Activated naive CD8-positive, alpha-beta T cell treated with anti-CD3 and anti-CD28 coated beads, Interleukin-2, amount 10 ng/mL, durations not matched to agents 7 days and 5 days (primary cell): ENCODE data around the gene SIGLECL1. TPM values are rescaled to one million over a fixed set of nuclear protein-coding genes. Genes with fewer than 3 reads are reported as not detected.
A peak's percentile ranks its signal among the peaks of the same experiment; 100 is the strongest.

Experiments
- ATAC-seq: fragments of 150-1000 bp; cut with Tn5 transposase; one replicate; pipeline ENCODE4 v1.10.0; 2021; ENCODE audit warnings: low read depth, moderate library complexity
- POLR2A ChIA-PET: fragments of 350-600 bp; sonication (Branson Sonifier 250); formaldehyde crosslinking; loops from one replicate; lab custom pipeline; 2021; ENCODE audit warnings: antibody characterized with exemption; lab: Charles Lee
- DNase-seq: peaks from one replicate; pipeline ENCODE4 v3.0.0; 2021
- H3K27ac Mint-ChIP-seq: one replicate; pipeline ENCODE4 v1.8.0; 2022; ENCODE audit warnings: mild to moderate bottlenecking, mixed read lengths
- H3K27me3 Mint-ChIP-seq: one replicate; pipeline ENCODE4 v1.8.0; 2022; ENCODE audit warnings: mild to moderate bottlenecking, moderate library complexity, mixed read lengths
- H3K36me3 Mint-ChIP-seq: one replicate; pipeline ENCODE4 v1.8.0; 2021; ENCODE audit warnings: mild to moderate bottlenecking, mixed read lengths
- H3K4me1 Mint-ChIP-seq: one replicate; pipeline ENCODE4 v1.8.0; 2021; ENCODE audit warnings: mixed read lengths
- H3K4me3 Mint-ChIP-seq: one replicate; pipeline ENCODE4 v1.8.0; 2022; ENCODE audit warnings: mild to moderate bottlenecking, moderate library complexity, mixed read lengths
- H3K9me3 Mint-ChIP-seq: one replicate; pipeline ENCODE4 v1.8.0; 2021; ENCODE audit warnings: mixed read lengths
- total RNA-seq, 2 experiments: library from RNA; stranded (reverse); gene quantifications; one replicate each; pipeline ENCODE4 v1.2.3, GENCODE V29; 2021

The SIGLECL1 gene
- total RNA-seq, 2 experiments from 2014 or later, result not detected

GRCh38 chr19:51226067-51226466 lies 24.8 kb upstream of the SIGLECL1 start:
- H3K27ac Mint-ChIP-seq, result peak overlapping the region; percentile 65
- POLR2A ChIA-PET, result no interaction called here
- DNase-seq, result no peak
- H3K9me3 Mint-ChIP-seq, result no peaks in the 10 kb centered on the region
- H3K4me1 Mint-ChIP-seq, result peaks cover 27% of the 10 kb centered on the region
- H3K36me3 Mint-ChIP-seq, result peaks cover 7% of the 10 kb centered on the region
- H3K27me3 Mint-ChIP-seq, result peaks cover 64% of the 10 kb centered on the region
- H3K4me3 Mint-ChIP-seq, result peak overlapping the region; percentile 70
- ATAC-seq, result no peak

- Mint-ChIP-seq H3K27ac (no peak overlapping the region), H3K4me3 (no peak overlapping the region), H3K36me3 (peaks cover 7% of the 10 kb centered on the region), H3K9me3 (no peaks in the 10 kb centered on the region), H3K27me3 (peaks cover 66% of the 10 kb centered on the region), H3K4me1 (peaks cover 27% of the 10 kb centered on the region)
- DNase-seq, result no peak
- POLR2A ChIA-PET, result no interaction called here
- ATAC-seq, result no peak
Measured at GRCh38 chr19:51227326-51227725, 23.6 kb upstream of the SIGLECL1 start.

GRCh38 chr19:51227966-51228365 lies 22.9 kb upstream of the SIGLECL1 start:
- no peak overlapping the region for H3K27ac Mint-ChIP-seq
- DNase-seq (no peak), ATAC-seq (no peak)
- H3K36me3 Mint-ChIP-seq, result peaks cover 7% of the 10 kb centered on the region
- peaks cover 63% of the 10 kb centered on the region for H3K27me3 Mint-ChIP-seq
- no peaks in the 10 kb centered on the region for H3K9me3 Mint-ChIP-seq
- H3K4me3 Mint-ChIP-seq, result no peak overlapping the region
- POLR2A ChIA-PET, result no interaction called here
- H3K4me1 Mint-ChIP-seq, result peaks cover 27% of the 10 kb centered on the region

- no peaks in the 10 kb centered on the region for H3K9me3 Mint-ChIP-seq
- H3K4me1 Mint-ChIP-seq, result peaks cover 17% of the 10 kb centered on the region
- POLR2A ChIA-PET, result no interaction called here
- H3K36me3 Mint-ChIP-seq, result peaks cover 11% of the 10 kb centered on the region
- no peak overlapping the region for H3K4me3 Mint-ChIP-seq
- H3K27ac Mint-ChIP-seq, result no peak overlapping the region
- no peak for ATAC-seq
- peaks cover 13% of the 10 kb centered on the region for H3K27me3 Mint-ChIP-seq
- no peak for DNase-seq
Measured at GRCh38 chr19:51240866-51241265, 10.0 kb upstream of the SIGLECL1 start.

DNA sequence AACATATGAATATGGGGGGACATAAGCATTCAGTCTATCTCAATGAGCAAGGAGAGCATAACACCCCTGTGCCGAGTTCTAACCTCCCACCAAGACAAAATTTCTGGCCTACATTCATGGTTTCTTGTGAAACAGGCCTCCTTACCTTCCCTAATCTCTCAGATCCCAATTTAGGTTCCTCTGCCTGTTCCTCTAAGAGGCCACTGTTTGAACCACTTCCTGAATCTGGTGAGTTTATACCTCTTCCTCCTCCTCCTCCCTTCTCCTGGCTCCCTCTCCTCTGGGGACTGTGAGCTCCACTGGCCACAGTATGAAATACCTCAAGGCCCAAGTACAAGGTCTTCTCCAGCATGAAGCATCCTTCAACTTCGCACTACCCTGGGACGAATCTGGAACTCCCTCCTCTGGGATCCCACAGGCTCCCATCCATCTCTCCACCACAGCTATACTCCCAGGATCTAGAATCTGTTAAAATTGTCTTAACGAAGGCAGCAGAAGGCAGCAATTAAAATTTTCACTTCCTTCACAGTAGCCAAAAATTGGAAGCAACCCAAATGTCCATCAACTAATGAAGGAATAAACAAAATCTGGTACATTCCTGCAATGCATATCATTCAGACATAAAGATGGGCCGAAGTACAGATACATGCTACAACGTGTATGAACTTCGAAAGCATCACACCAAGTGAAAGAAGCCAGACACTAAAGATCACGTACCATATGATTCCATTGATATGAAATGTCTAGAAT lies 7.8 kb upstream of the SIGLECL1 start:
- Mint-ChIP-seq H3K27me3 (peaks cover 13% of the 10 kb centered on the region), H3K9me3 (no peaks in the 10 kb centered on the region), H3K36me3 (peaks cover 11% of the 10 kb centered on the region), H3K27ac (no peak overlapping the region), H3K4me3 (no peak overlapping the region), H3K4me1 (peaks cover 28% of the 10 kb centered on the region)
- no peak for ATAC-seq
- POLR2A ChIA-PET, result interaction anchor here (1.5 kb wide), 1 partner anchor 10 kb away, joined by 5 read pairs; no protein-coding TSS in a partner anchor
- DNase-seq, result no peak

GRCh38 chr19:51246164-51246552 lies 4.7 kb upstream of the SIGLECL1 start:
- Mint-ChIP-seq H3K4me1 (peaks cover 35% of the 10 kb centered on the region), H3K4me3 (peak overlapping the region; percentile 74), H3K27ac (peak overlapping the region; percentile 64), H3K36me3 (peaks cover 11% of the 10 kb centered on the region), H3K9me3 (no peaks in the 10 kb centered on the region), H3K27me3 (peaks cover 13% of the 10 kb centered on the region)
- peak; percentile 73 for ATAC-seq
- POLR2A ChIA-PET, result interaction anchor here (2.0 kb wide), 1 partner anchor 11 kb away, joined by 9 read pairs; no protein-coding TSS in a partner anchor
- no peak for DNase-seq

GRCh38 chr19:51247972-51248590 lies 2.8 kb upstream of the SIGLECL1 start:
- no peak for DNase-seq
- H3K4me3 Mint-ChIP-seq, result no peak overlapping the region
- peaks cover 3% of the 10 kb centered on the region for H3K27me3 Mint-ChIP-seq
- POLR2A ChIA-PET, result no interaction called here
- peaks cover 11% of the 10 kb centered on the region for H3K36me3 Mint-ChIP-seq
- peaks cover 1% of the 10 kb centered on the region for H3K9me3 Mint-ChIP-seq
- peaks cover 41% of the 10 kb centered on the region for H3K4me1 Mint-ChIP-seq
- no peak overlapping the region for H3K27ac Mint-ChIP-seq
- ATAC-seq, result no peak

DNA sequence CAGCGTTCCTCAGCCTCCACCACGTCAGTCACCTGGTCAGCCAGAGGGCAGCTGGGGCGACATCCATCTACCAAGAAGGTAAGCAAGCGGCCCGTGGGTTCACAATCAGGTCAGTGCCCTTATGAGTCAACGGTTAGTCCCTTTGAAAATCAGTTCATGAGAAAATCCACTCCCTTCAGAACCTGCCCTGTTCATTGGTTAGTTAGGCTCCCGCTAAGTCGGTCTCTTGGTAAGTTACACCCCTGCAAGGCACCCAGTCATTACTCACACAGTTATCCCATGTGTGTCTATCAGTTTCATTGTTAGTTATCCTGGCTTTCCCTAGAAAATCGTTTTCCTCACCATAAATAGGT lies 564 bp downstream of the SIGLECL1 start:
- ATAC-seq, result no peak
- no peak for DNase-seq
- POLR2A ChIA-PET, result no interaction called here
- H3K27ac Mint-ChIP-seq, result peak overlapping the region; percentile 23
- H3K4me3 Mint-ChIP-seq, result no peak overlapping the region
- H3K4me1 Mint-ChIP-seq, result peaks cover 47% of the 10 kb centered on the region
- H3K27me3 Mint-ChIP-seq, result no peaks in the 10 kb centered on the region
- peaks cover 1% of the 10 kb centered on the region for H3K9me3 Mint-ChIP-seq
- peaks cover 8% of the 10 kb centered on the region for H3K36me3 Mint-ChIP-seq

- Mint-ChIP-seq H3K9me3 (peaks cover 1% of the 10 kb centered on the region), H3K27me3 (peaks cover 5% of the 10 kb centered on the region), H3K4me1 (peaks cover 49% of the 10 kb centered on the region), H3K36me3 (peaks cover 8% of the 10 kb centered on the region), H3K4me3 (peak overlapping the region; percentile 67), H3K27ac (peak overlapping the region; percentile 76)
- DNase-seq (no peak), ATAC-seq (no peak)
- POLR2A ChIA-PET, result interaction anchor here (0.7 to 1.3 kb wide), 3 partner anchors 9 to 447 kb away, joined by 3 to 5 read pairs (median 3); no protein-coding TSS in a partner anchor
Measured at GRCh38 chr19:51252306-51253079, 1.6 kb downstream of the SIGLECL1 start.

DNA sequence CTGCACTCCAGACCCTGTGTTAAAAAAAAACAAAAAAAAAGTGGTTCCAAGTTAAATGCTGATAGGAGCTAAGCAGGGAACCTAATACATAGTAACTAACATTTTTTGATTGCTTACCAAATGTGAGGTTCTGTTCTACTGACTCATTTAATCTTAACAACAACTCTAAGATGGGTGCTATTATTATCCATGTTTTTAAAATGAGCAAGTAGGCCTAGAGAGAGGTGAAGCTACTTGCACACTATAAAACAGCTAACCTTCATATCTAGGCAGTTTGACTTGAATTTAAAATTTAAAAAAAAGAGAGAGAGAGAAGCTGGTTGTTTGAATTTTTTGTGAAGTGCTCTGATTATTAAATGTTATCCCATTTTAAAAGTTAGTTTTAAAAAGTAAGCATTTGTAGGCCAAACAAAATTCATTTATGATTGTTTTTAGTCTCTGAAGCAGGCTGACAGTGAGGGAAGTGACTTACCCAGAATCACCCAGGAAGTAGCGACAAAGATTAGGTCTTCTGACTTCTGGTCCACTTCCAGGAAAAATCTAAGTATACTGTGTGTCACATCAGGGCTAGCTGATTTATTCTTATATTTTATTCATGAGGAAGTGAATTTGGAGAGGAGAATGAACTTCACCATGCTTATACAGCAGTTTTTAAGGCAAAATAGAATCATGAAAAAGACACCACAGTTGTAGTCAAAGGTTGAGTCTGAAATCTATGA lies 2.4 kb downstream of the SIGLECL1 start:
- H3K27ac Mint-ChIP-seq, result peak overlapping the region; percentile 76
- peaks cover 54% of the 10 kb centered on the region for H3K4me1 Mint-ChIP-seq
- DNase-seq (no peak), ATAC-seq (peak; percentile 62)
- peaks cover 1% of the 10 kb centered on the region for H3K9me3 Mint-ChIP-seq
- POLR2A ChIA-PET, result interaction anchor here (0.7 to 1.3 kb wide), 4 partner anchors 9 to 448 kb away, joined by 3 to 5 read pairs (median 3); no protein-coding TSS in a partner anchor
- H3K4me3 Mint-ChIP-seq, result peak overlapping the region; percentile 67
- H3K27me3 Mint-ChIP-seq, result peaks cover 5% of the 10 kb centered on the region
- H3K36me3 Mint-ChIP-seq, result peaks cover 8% of the 10 kb centered on the region

GRCh38 chr19:51256155-51256625 lies 5.3 kb downstream of the SIGLECL1 start:
- ATAC-seq (peak; percentile 76), DNase-seq (no peak)
- Mint-ChIP-seq H3K4me1 (peaks cover 61% of the 10 kb centered on the region), H3K27ac (peak overlapping the region; percentile 82), H3K9me3 (peaks cover 1% of the 10 kb centered on the region), H3K36me3 (peaks cover 5% of the 10 kb centered on the region), H3K27me3 (peaks cover 9% of the 10 kb centered on the region), H3K4me3 (peak overlapping the region; percentile 57)
- POLR2A ChIA-PET, result no interaction called here

DNA sequence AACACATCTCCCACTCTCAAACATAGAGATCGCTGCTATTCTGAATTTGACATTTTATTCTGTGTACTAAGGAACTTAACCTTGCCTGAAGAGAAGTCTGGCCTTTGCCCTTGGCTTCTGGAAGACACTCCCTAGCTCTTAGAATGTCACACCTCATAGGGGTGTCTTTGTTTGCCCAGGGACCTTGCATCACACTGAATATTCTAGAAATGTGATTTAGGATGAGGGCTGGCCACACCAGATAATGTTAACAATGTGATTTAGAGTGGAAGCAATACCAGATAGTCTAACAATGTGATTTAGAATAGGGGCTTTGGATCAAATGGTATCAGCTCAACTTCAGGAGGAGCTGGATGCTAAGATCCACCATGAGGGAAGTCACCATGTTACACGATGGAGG lies 6.6 kb downstream of the SIGLECL1 start:
- Mint-ChIP-seq H3K27ac (peak overlapping the region; percentile 51), H3K36me3 (peaks cover 2% of the 10 kb centered on the region), H3K4me1 (peaks cover 54% of the 10 kb centered on the region), H3K4me3 (peak overlapping the region; percentile 16), H3K9me3 (no peaks in the 10 kb centered on the region), H3K27me3 (peaks cover 13% of the 10 kb centered on the region)
- DNase-seq, result no peak
- no peak for ATAC-seq
- POLR2A ChIA-PET, result interaction anchor here (0.6 to 2.3 kb wide), 3 partner anchors 12 to 1554 kb away, joined by 3 to 9 read pairs (median 3); no protein-coding TSS in a partner anchor
